Tibial nerve (tissue), 4 donors: ENCODE measurements around the gene FOXP4. TPM values are rescaled to one million over a fixed set of nuclear protein-coding genes. Genes with fewer than 3 reads are reported as not detected.

Source experiments
- DNase-seq, 2 donors: peaks; one replicate each; pipeline ENCODE4 v3.0.0-alpha.2; 2019; ENCODE audit warnings: low spot score in 2 of 2
- H3K27ac ChIP-seq, 4 donors: fragments of 200-600 bp; sonication (generic) in 3 of 4; one replicate each; pipeline ENCODE4 v1.5.1; 2017 to 2019; ENCODE audit warnings: mild to moderate bottlenecking in 1 of 4
- H3K27me3 ChIP-seq, 2 donors: fragments of 200-600 bp; sonication (generic) in 1 of 2; one replicate each; pipeline versions ENCODE4 v1.5.1 to v1.6.0; 2017 to 2019
- H3K36me3 ChIP-seq, 3 donors: fragments of 200-600 bp; sonication (generic); one replicate each; pipeline ENCODE4 v1.5.1; 2018 to 2019
- H3K4me1 ChIP-seq, 4 donors: fragments of 200-600 bp; sonication (generic) in 3 of 4; one replicate each; pipeline ENCODE4 v1.5.1; 2017 to 2019
- H3K4me3 ChIP-seq, 4 donors: fragments of 200-600 bp; sonication (generic) in 3 of 4; one replicate each; pipeline ENCODE4 v1.5.1; 2017 to 2019; ENCODE audit warnings: mild to moderate bottlenecking in 1 of 4, moderate library complexity in 1 of 4
- H3K9me3 ChIP-seq, 4 donors: fragments of 200-600 bp; sonication (generic) in 3 of 4; one replicate each; pipeline ENCODE4 v1.5.1; 2017 to 2019
- EP300 ChIP-seq, 2 donors: sonication (generic); formaldehyde crosslinking; IDR thresholded peaks; one replicate each; pipeline ENCODE4 v1.6.1; 2017; ENCODE audit warnings: antibody characterized with exemption in 2 of 2, mild to moderate bottlenecking in 1 of 2
- POLR2A ChIP-seq, 2 donors: fragments of 450-650 bp; IDR thresholded peaks; one replicate each; pipeline ENCODE4 v1.6.1; 2017; ENCODE audit warnings: antibody characterized with exemption in 2 of 2, mild to moderate bottlenecking in 2 of 2, moderate library complexity in 2 of 2
- WGBS, 2 donors: methylation state at CpG; one replicate each; pipeline ENCODE4 v1.1.5; 2018; 5-methylcytosine and 5-hydroxymethylcytosine counted together
- total RNA-seq, 4 donors: library from RNA; depleted of rRNA; stranded (reverse); fragments of >200 nt; gene quantifications; one replicate each; pipeline ENCODE4 v1.1.0, GENCODE V29; 2016
- TF ChIP-seq, protein P1 (sequence below), 5 experiments: fragments of 200-600 bp in 3 of 5; fragments of 450-650 bp in 2 of 5; sonication (generic) in 3 of 5; IDR thresholded peaks; one replicate each; pipeline ENCODE4 v1.5.1; 2016 to 2019; ENCODE audit warnings: antibody characterized with exemption in 5 of 5, mild to moderate bottlenecking in 3 of 5, moderate library complexity in 2 of 5

The FOXP4 gene
- total RNA-seq, 4 donors from 2014 or later = 11.1 to 16.2 (median 14.7) TPM

DNA sequence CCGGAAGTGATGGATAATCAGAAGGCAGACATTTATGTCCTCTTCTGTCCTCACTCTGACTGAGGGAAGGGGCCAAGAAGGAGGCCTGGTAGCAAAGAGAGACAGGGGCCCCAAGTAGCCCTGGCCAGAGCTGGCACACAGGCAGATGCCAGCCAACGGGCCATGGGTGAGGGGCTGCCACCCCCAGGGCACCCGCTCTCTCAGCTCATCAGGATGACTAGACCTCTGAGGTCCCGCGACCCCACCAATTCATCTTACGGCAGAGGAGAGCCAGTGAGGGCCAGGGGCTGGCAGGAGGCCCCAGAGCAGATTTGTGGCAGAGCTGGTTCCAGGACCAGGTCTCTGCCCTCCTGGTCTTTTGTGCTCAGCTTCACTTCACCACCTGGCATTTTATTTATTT is 49.0 kb downstream of the FOXP4 start:
- Histone ChIP-seq H3K27me3 (no peaks in the 10 kb centered on the region), H3K4me3 (no peak overlapping the region), H3K4me1 (peaks cover 0 to 9% (median 0%) of the 10 kb centered on the region in 4 donors), H3K9me3 (no peaks in the 10 kb centered on the region), H3K27ac (no peak overlapping the region), H3K36me3 (peaks cover 0 to 89% (median 0%) of the 10 kb centered on the region in 3 donors)
- TF ChIP-seq POLR2A (IDR thresholded peaks at IDR 0.05) (no peak), EP300 (IDR thresholded peaks at IDR 0.05) (no peak)
- TF ChIP-seq, protein P1, sequence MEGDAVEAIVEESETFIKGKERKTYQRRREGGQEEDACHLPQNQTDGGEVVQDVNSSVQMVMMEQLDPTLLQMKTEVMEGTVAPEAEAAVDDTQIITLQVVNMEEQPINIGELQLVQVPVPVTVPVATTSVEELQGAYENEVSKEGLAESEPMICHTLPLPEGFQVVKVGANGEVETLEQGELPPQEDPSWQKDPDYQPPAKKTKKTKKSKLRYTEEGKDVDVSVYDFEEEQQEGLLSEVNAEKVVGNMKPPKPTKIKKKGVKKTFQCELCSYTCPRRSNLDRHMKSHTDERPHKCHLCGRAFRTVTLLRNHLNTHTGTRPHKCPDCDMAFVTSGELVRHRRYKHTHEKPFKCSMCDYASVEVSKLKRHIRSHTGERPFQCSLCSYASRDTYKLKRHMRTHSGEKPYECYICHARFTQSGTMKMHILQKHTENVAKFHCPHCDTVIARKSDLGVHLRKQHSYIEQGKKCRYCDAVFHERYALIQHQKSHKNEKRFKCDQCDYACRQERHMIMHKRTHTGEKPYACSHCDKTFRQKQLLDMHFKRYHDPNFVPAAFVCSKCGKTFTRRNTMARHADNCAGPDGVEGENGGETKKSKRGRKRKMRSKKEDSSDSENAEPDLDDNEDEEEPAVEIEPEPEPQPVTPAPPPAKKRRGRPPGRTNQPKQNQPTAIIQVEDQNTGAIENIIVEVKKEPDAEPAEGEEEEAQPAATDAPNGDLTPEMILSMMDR (IDR thresholded peaks at IDR 0.05) = no peak
- 82 to 85% methylated on average over 5 to 6 of the region's 6 CpGs for WGBS, 2 donors
- no peak for DNase-seq

DNA sequence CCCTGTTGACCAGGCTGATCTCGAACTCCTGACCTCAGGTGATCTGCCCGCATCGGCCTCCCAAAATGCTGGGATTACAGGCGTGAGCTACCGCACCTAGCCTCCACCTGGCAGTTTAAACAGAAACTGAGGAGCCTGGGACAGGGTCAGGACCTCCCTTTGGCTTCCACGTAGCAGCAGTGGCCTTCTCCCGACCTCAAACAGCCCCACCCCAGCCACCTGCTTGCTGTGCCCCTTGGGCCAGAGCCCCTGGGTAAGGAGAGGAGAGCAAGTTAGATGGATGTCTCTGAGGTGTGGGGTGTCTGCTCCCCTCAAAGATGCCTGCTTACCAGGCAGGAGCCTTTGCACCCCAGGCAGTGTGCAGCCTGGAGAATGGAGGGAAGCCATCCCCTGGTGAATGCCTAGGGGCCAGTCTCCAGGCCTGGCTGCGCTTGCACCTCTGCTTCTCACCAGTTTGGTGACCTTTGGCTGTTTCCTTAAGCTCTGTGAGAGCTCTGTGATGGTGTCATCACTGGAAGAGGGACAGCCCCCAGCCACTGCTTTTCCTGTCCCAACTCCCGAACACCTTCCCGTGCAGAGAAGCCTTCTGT is 50.0 kb downstream of the FOXP4 start:
- TF ChIP-seq POLR2A (IDR thresholded peaks at IDR 0.05) (no peak), EP300 (IDR thresholded peaks at IDR 0.05) (no peak)
- TF ChIP-seq, protein P1 (IDR thresholded peaks at IDR 0.05) = no peak
- Histone ChIP-seq H3K27ac (no peak overlapping the region), H3K4me1 (peaks cover 0 to 9% (median 0%) of the 10 kb centered on the region in 4 donors), H3K9me3 (no peaks in the 10 kb centered on the region), H3K36me3 (peaks cover 0 to 91% (median 0%) of the 10 kb centered on the region in 3 donors), H3K4me3 (no peak overlapping the region), H3K27me3 (no peaks in the 10 kb centered on the region)
- 87% methylated on average over 9 to 10 of the region's 10 CpGs for WGBS, 2 donors
- DNase-seq = no peak

DNA sequence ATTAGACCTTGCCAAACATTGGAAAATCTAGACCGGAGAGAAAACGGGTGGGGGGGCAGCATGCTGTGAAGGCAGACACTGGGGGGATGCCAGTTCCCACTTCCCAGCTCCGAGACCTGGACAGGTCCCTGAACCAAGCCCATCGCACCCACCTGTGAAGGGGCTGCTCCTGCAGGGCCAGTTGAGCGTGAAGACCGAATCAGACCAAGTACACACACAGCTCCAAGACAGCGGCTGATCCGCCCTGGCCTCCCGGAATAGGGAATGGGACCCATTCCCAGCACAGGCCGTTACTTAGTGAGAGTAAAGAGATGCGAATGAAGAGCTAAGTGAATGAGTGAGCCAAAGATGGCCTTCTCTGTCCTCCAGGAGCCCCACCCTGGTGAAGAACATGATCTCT is 50.6 kb downstream of the FOXP4 start:
- Histone ChIP-seq H3K27me3 (no peaks in the 10 kb centered on the region), H3K4me1 (peaks cover 0 to 5% (median 0%) of the 10 kb centered on the region in 4 donors), H3K9me3 (no peaks in the 10 kb centered on the region), H3K36me3 (peaks cover 0 to 88% (median 0%) of the 10 kb centered on the region in 3 donors), H3K4me3 (no peak overlapping the region), H3K27ac (no peak overlapping the region)
- TF ChIP-seq EP300 (IDR thresholded peaks at IDR 0.05) (no peak), POLR2A (IDR thresholded peaks at IDR 0.05) (no peak)
- TF ChIP-seq, protein P1 (IDR thresholded peaks at IDR 0.05) = no peak
- DNase-seq = no peak
- WGBS, 2 donors = 86 to 91% methylated on average over 11 of the region's 11 CpGs

DNA sequence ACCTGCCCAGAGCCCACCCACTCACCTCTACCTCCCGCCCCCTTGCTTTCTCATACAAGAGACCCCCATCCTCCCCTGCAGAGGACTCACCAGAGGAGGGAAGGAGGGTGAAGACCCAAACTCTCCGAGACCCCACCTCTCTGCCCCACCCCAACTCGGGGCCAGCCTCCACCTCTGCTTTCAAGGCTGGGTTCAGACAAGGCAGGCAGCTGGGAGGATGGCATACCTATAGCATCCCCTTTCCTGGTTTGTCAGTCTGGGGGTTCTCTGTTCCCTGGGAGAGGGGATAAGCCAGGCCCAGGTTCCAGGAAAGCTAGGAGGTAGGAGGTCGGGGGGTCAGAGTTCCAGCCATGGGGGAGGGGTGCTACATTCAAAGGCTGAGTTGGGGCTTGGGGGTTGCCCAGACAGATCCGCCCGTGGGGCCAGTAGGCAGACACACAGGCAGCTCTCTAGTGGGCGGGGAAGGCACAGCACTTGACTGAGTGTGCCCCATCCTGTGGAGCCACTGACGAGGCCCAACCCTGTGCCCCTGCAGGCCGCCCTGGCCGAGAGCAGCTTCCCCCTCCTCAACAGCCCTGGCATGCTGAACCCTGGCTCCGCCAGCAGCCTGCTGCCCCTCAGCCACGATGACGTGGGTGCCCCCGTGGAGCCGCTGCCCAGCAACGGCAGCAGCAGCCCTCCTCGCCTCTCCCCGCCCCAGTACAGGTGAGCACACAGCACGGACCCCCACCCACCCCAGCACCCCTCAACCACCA is 51.2 kb downstream of the FOXP4 start:
- TF ChIP-seq, protein P1 (IDR thresholded peaks at IDR 0.05) = no peak
- TF ChIP-seq POLR2A (IDR thresholded peaks at IDR 0.05) = no peak
- TF ChIP-seq EP300 (IDR thresholded peaks at IDR 0.05) = no peak
- no peak overlapping the region for H3K27ac ChIP-seq
- H3K36me3 ChIP-seq = peaks cover 0 to 87% (median 0%) of the 10 kb centered on the region in 3 donors
- H3K9me3 ChIP-seq = no peaks in the 10 kb centered on the region
- peaks cover 0 to 5% (median under 1%) of the 10 kb centered on the region in 4 donors for H3K4me1 ChIP-seq
- H3K27me3 ChIP-seq = no peaks in the 10 kb centered on the region
- DNase-seq = no peak
- 75 to 79% methylated on average over 15 to 18 of the region's 19 CpGs for WGBS, 2 donors
- H3K4me3 ChIP-seq = no peak overlapping the region

DNA sequence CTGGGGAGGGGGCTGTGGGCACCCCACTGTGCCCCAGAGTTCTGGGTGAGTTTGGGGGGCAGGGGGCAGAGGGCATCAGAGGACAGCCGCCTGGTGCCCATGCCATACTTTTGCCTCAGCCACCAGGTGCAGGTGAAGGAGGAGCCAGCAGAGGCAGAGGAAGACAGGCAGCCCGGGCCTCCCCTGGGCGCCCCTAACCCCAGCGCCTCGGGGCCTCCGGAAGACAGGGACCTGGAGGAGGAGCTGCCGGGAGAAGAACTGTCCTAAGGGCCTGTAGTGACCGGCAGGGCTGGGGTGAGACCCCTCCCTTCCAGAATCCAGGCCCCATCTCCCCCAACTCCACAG is 52.5 kb downstream of the FOXP4 start:
- Histone ChIP-seq H3K27ac (no peak overlapping the region), H3K4me3 (no peak overlapping the region), H3K9me3 (no peaks in the 10 kb centered on the region), H3K36me3 (peaks cover 0 to 75% (median 0%) of the 10 kb centered on the region in 3 donors), H3K4me1 (peaks cover 0 to 17% (median 5%) of the 10 kb centered on the region in 4 donors), H3K27me3 (no peaks in the 10 kb centered on the region)
- DNase-seq = no peak
- TF ChIP-seq, protein P1 (IDR thresholded peaks at IDR 0.05) = no peak
- TF ChIP-seq EP300 (IDR thresholded peaks at IDR 0.05) (no peak), POLR2A (IDR thresholded peaks at IDR 0.05) (no peak)
- 84% methylated on average over 4 to 7 of the region's 8 CpGs for WGBS, 2 donors
